ENCODE results near the gene TNPO1.

The TNPO1 gene

GRCh38 chr5:72940082-72940481, 123.6 kb downstream of the TNPO1 start:
- Mint-ChIP-seq H3K4me3 (no peak overlapping the region), H3K4me1 (peaks cover 3% of the 10 kb centered on the region), H3K36me3 (no peaks in the 10 kb centered on the region), H3K27ac (no peak overlapping the region), H3K27me3 (peaks cover 10% of the 10 kb centered on the region), H3K9me3 (no peaks in the 10 kb centered on the region)
- ATAC-seq (ENCODE audit: low read depth) = no peak
- no peak for DNase-seq (ENCODE audit: low spot score in 2 of 2)

GRCh38 chr5:72943307-72943706, 126.8 kb downstream of the TNPO1 start:
- no peak for DNase-seq (ENCODE audit: low spot score in 2 of 2)
- no peaks in the 10 kb centered on the region for H3K9me3 Mint-ChIP-seq
- H3K27me3 Mint-ChIP-seq = peaks cover 8% of the 10 kb centered on the region
- no peak overlapping the region for H3K4me3 Mint-ChIP-seq
- H3K27ac Mint-ChIP-seq = no peak overlapping the region
- H3K36me3 Mint-ChIP-seq = no peaks in the 10 kb centered on the region
- ATAC-seq (ENCODE audit: low read depth) = no peak
- no peaks in the 10 kb centered on the region for H3K4me1 Mint-ChIP-seq

GRCh38 chr5:72947498-72947897, 131.0 kb downstream of the TNPO1 start:
- no peak overlapping the region for H3K4me3 Mint-ChIP-seq
- no peaks in the 10 kb centered on the region for H3K36me3 Mint-ChIP-seq
- no peaks in the 10 kb centered on the region for H3K4me1 Mint-ChIP-seq
- H3K27ac Mint-ChIP-seq = no peak overlapping the region
- no peaks in the 10 kb centered on the region for H3K9me3 Mint-ChIP-seq
- no peak for ATAC-seq (ENCODE audit: low read depth)
- peaks cover 4% of the 10 kb centered on the region for H3K27me3 Mint-ChIP-seq
- no peak for DNase-seq (ENCODE audit: low spot score in 2 of 2)

GRCh38 chr5:72949481-72949880, 133.0 kb downstream of the TNPO1 start:
- H3K4me1 Mint-ChIP-seq = no peaks in the 10 kb centered on the region
- H3K27me3 Mint-ChIP-seq = peaks cover 6% of the 10 kb centered on the region
- H3K36me3 Mint-ChIP-seq = no peaks in the 10 kb centered on the region
- H3K4me3 Mint-ChIP-seq = no peak overlapping the region
- DNase-seq (ENCODE audit: low spot score in 2 of 2) (no peak), ATAC-seq (ENCODE audit: low read depth) (no peak)
- H3K9me3 Mint-ChIP-seq = no peaks in the 10 kb centered on the region
- H3K27ac Mint-ChIP-seq = no peak overlapping the region

- H3K4me1 Mint-ChIP-seq = peaks cover 7% of the 10 kb centered on the region
- ATAC-seq (ENCODE audit: low read depth) (no peak), DNase-seq (ENCODE audit: low spot score in 2 of 2) (no peak)
- no peaks in the 10 kb centered on the region for H3K9me3 Mint-ChIP-seq
- H3K36me3 Mint-ChIP-seq = no peaks in the 10 kb centered on the region
- H3K4me3 Mint-ChIP-seq = no peak overlapping the region
- peaks cover 6% of the 10 kb centered on the region for H3K27me3 Mint-ChIP-seq
- no peak overlapping the region for H3K27ac Mint-ChIP-seq
Observed at GRCh38 chr5:72951671-72952468, 135.4 kb downstream of the TNPO1 start.

GRCh38 chr5:72954389-72954788, 137.9 kb downstream of the TNPO1 start:
- H3K9me3 Mint-ChIP-seq = no peaks in the 10 kb centered on the region
- H3K4me1 Mint-ChIP-seq = peaks cover 16% of the 10 kb centered on the region
- no peak overlapping the region for H3K27ac Mint-ChIP-seq
- DNase-seq (ENCODE audit: low spot score in 2 of 2) (no peak), ATAC-seq (ENCODE audit: low read depth) (no peak)
- H3K36me3 Mint-ChIP-seq = no peaks in the 10 kb centered on the region
- peaks cover 2% of the 10 kb centered on the region for H3K27me3 Mint-ChIP-seq
- no peak overlapping the region for H3K4me3 Mint-ChIP-seq

- peaks cover 2% of the 10 kb centered on the region for H3K27me3 Mint-ChIP-seq
- H3K4me1 Mint-ChIP-seq = peaks cover 16% of the 10 kb centered on the region
- ATAC-seq (ENCODE audit: low read depth) = peak; percentile 16
Observed at GRCh38 chr5:72955143-72955767, 138.8 kb downstream of the TNPO1 start.

GRCh38 chr5:72955768-72956323, 139.4 kb downstream of the TNPO1 start, which contains the start of gene FCHO2:
Gene FCHO2 (plus strand): TSS chr5:72956041. CDS start chr5:72956097, 56 bp downstream.
- H3K9me3 Mint-ChIP-seq = no peaks in the 10 kb centered on the region
- H3K27ac Mint-ChIP-seq = peak within 1 kb of the TSS; percentile 90
- no peaks in the 10 kb centered on the region for H3K36me3 Mint-ChIP-seq
- H3K27me3 Mint-ChIP-seq = peaks cover 2% of the 10 kb centered on the region
- DNase-seq (ENCODE audit: low spot score in 2 of 2) = peak; percentile 95 to 98
- H3K4me1 Mint-ChIP-seq = peaks cover 16% of the 10 kb centered on the region
- peak; percentile 95 for ATAC-seq (ENCODE audit: low read depth)
- H3K4me3 Mint-ChIP-seq = peak within 1 kb of the TSS; percentile 91

More at GRCh38 chr5:72955143-72955767, 138.8 kb downstream of the TNPO1 start:
- H3K9me3 Mint-ChIP-seq = no peaks in the 10 kb centered on the region
- DNase-seq (ENCODE audit: low spot score in 2 of 2) = no peak
- H3K36me3 Mint-ChIP-seq = no peaks in the 10 kb centered on the region
- peak overlapping the region; percentile 91 for H3K4me3 Mint-ChIP-seq
- peak overlapping the region; percentile 90 for H3K27ac Mint-ChIP-seq

- DNase-seq (ENCODE audit: low spot score in 2 of 2) = peak in 1 of 2 donors; percentile 58
- Mint-ChIP-seq H3K27ac (peak overlapping the region; percentile 89), H3K27me3 (peaks cover 2% of the 10 kb centered on the region), H3K36me3 (no peaks in the 10 kb centered on the region), H3K9me3 (no peaks in the 10 kb centered on the region), H3K4me3 (peak overlapping the region; percentile 91), H3K4me1 (peaks cover 16% of the 10 kb centered on the region)
- ATAC-seq (ENCODE audit: low read depth) = peak; percentile 45
Observed at GRCh38 chr5:72956324-72957140, 140.1 kb downstream of the TNPO1 start.

GRCh38 chr5:72957337-72957736, 140.9 kb downstream of the TNPO1 start:
- no peak for DNase-seq (ENCODE audit: low spot score in 2 of 2)
- Mint-ChIP-seq H3K27ac (peak overlapping the region; percentile 89), H3K4me3 (peak overlapping the region; percentile 87), H3K36me3 (no peaks in the 10 kb centered on the region), H3K9me3 (no peaks in the 10 kb centered on the region), H3K4me1 (peaks cover 16% of the 10 kb centered on the region), H3K27me3 (peaks cover 4% of the 10 kb centered on the region)
- ATAC-seq (ENCODE audit: low read depth) = no peak

- H3K9me3 Mint-ChIP-seq = peaks cover 3% of the 10 kb centered on the region
- DNase-seq (ENCODE audit: low spot score in 2 of 2) = no peak
- H3K36me3 Mint-ChIP-seq = peaks cover 2% of the 10 kb centered on the region
- no peak overlapping the region for H3K27ac Mint-ChIP-seq
- H3K27me3 Mint-ChIP-seq = peaks cover 2% of the 10 kb centered on the region
- no peak for ATAC-seq (ENCODE audit: low read depth)
- H3K4me1 Mint-ChIP-seq = peaks cover 16% of the 10 kb centered on the region
- H3K4me3 Mint-ChIP-seq = no peak overlapping the region
Observed at GRCh38 chr5:72959257-72959656, 142.8 kb downstream of the TNPO1 start.
